NOMO-1 (cell line): ENCODE measurements around the gene CHAD.

Experiments used
- DNase-seq, 2 experiments: peaks; one replicate each; lab custom pipeline; 2025; ENCODE audit not compliant: unreplicated experiment in 2 of 2; lab: John Stamatoyannopoulos, UW

CHAD gene, protein sequence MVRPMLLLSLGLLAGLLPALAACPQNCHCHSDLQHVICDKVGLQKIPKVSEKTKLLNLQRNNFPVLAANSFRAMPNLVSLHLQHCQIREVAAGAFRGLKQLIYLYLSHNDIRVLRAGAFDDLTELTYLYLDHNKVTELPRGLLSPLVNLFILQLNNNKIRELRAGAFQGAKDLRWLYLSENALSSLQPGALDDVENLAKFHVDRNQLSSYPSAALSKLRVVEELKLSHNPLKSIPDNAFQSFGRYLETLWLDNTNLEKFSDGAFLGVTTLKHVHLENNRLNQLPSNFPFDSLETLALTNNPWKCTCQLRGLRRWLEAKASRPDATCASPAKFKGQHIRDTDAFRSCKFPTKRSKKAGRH

DNA sequence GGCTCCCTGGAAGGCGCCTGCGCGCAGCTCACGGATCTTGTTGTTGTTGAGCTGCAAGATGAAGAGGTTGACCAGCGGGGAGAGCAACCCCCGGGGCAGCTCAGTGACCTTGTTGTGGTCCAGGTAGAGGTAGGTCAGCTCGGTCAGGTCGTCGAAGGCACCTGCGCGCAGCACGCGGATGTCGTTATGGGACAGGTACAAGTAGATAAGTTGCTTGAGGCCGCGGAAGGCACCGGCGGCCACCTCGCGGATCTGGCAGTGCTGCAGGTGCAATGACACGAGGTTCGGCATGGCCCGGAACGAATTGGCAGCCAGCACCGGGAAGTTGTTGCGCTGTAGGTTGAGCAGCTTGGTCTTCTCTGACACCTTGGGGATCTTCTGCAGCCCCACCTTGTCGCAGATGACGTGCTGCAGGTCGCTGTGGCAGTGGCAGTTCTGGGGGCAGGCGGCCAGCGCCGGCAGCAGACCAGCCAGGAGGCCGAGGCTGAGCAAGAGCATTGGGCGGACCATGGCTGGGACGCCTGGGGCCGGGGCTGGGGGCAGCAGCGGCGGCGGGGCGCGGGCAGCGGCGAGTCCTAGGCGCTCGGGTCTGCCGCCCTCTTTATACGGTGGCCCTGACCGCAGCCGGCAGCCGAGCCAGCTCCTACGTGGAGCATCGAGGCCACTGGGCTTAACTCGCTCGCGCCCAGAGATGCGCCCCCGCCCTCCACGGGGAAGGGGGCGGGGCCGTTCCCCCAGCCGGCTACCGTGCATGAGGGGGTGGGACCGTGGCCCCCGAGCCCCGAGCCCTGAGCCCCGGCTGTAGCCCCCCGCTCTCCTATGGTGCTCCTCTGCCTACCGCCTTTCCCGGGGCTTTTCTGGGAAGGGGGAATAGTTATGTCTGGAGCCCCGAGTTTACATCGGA lies at the start of gene CHAD:
TSS of gene CHAD (minus strand) at position 577 of the 904 bp plus-strand sequence. CDS start at position 510, 67 bp downstream.
- no peak for DNase-seq

DNA sequence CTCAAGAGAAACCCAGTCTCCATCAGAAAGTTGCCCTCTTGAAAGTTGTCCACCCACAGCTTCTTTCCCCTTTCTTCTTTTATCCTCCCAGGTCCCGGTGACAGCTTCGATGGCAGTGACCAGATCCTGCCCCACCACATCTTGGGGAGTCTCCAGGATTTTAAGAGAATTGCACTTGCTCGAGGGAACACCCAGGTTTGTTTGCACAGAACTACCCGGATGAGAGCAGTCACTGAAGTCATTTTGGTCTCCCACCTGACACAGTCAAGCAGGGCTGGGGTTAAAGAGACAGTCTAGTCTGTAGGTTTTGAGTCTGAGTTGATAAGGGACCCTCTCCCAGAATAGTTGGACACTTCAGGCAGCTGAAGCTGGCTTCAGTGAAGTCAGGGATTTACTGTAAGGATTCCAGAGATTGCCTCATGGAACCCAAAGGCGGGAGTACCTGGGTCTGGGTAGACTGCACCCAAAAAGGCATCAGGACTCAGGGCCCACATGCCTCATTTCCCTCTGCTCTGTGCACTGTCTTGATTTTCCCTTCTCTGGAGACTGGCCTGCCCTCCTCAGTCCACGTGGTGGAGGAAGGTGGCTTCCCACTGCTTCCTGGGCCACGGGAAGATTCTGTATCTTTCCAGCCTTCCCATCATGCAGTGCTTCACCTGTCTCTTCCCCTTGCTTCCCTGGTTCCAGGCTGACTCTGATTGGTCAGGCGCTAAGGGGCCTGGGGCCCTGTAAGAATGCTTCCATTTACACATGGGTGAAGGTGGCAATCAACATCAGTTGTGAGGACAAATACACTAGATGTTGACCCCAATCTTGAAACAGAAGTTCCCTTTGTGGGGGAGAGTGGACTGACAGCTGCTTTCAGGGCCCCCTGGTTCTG lies 49.1 kb upstream of the CHAD start:
- no peak for DNase-seq

DNA sequence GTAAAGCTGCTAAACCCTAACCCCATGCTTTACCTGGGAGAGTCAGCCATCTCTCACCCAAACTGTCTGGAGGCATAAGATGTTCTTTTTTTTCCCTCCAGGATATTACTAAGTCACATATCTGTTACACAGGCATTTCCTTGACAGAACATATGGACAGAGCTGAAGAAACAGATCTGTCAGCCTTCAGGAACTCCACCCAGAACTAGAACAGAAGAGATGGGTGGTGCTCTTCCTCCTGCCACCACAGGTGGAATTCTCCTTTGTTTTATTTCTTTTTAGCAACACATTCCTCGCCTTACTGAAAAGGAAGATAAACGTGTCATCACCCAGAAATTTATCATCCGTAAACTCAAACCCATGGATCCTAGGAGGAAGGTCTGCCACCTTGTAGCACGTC lies 48.3 kb upstream of the CHAD start:
- DNase-seq: no peak

DNA sequence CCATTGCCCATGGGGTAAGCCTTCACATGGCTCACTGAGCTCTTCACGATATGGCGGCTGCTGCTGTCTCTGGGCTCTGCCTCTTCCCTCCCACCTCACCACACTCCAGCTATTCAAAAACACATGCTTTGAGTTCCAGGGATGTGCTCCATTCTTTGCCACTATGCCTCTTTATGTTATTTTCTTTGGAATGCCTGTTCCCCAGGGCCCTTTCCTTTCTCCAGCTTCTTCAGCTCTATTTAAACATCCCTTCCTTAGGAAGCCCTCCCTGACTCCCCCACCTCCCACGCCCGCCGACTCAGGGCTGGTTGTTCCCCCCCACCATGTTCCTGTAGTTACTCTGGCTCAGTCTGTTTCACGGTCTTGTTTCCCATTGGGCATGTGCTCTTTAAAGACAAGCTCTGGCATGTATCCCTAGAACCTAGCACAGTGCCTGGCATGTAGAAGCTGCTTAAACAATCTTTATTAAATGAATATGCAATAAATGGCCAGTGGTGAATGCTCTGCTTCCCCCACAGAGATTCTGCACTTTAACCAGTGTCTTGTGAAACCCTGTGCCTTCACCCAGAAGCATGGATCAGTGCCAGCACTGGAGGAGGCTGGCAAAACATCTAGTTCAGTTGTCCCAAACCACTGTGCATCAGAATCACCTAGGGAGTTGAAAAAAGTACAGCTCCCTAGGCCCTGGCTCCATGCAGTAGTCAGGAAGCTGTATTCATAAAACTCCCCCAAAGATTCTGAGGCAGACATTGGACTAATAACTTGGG lies 46.4 kb upstream of the CHAD start:
- no peak for DNase-seq

DNA sequence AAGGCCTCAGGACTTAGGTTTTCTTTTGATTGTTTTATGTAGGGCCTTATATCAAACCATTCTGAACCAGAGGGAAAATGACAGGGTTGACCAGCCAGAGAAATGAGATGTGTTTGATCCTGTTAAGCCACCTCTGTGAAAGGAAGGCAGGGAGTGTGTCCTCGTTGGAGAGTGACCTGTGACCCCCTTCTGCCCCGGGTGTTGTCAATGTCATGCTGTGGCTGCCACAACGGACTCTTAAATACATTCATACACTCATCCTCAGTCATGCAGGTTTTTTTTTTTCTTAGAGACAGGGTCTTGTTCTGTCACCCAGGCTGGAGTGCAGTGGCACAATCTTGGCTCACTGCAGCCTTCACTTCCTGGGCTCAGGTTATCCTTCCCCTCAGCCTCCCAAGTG lies 45.7 kb upstream of the CHAD start:
- DNase-seq: no peak

DNA sequence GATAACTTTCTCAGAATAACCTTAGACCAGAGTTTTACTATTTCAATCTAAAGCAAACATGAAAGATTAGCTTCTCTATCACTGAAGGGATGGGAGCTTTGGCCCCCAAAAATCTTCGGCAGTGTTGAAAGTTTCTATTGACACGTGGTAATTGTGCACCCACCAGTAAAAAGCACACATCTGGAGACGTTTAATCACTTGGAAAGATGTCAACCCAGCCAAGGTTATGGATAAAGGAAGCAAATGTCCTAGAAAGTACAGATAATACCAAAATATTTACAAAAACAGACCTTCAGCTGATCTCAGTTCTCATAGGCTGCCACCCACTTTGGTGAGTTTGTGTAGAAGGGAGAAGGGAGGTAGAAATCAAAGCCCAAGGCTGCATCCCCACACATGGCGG lies 44.8 kb upstream of the CHAD start:
- DNase-seq: no peak

DNA sequence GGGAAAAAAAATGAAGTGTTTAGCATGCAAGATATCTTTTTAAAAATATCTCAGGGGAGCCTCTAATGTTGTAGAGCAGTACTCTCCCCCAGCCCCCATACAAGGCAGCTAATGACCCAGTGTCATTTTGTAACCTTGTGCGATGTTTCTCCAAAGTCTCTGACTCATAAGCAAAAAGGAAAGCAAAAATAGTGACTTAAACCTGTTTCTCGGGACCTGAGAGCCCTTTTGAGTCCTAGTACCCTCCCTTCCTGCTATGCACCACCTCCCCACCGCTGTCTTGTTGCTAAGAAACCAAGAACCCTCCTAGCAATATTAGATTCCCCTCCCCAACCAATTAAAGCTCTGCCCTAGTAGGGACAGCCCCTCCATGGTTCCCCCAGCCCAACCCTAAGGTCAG lies 42.4 kb upstream of the CHAD start:
- peak in 1 of 2 experiments; percentile 20 for DNase-seq

DNA sequence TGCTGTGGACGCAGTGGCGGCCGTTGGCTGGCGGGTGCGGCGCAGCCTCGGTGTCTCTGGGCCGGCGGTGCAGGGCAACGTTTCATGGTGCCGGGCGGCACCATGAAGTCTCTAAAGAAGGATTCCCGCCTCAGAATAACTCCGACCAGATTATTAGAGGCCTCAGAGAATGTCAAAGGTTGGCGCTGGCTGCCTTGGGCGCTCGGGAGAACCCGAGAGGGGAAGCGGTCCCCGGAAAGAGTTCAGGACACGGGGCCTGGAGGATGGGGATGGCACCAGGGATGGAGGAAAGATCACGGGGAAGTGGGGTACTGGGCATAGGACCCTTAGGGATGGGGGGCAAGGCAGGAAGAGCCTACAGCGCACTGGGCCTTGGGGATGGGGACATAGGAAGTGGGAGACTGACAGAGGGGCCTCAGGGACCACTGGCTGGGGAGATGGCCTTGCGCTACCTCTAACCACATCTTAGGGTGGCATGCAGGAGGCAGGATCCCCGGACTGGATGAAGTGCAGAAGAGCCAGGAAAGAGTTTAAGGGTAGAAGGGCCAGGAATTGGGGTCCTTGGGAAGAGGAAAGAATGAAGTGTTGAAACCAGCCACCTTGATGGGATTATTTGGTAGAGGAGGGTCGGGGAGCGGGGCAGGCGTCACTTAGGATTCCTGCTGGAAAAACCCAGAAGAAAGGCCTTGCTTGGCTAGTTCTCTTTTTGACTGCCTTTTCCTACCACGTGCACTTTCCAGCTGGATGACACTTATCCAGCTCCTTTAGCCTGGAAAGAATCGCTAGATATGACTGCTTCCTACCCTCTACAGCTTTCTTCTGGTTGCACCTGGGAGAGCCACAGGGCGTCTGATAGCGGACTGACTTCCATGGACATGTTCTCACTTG lies 40.1 kb upstream of the CHAD start:
- DNase-seq: no peak

DNA sequence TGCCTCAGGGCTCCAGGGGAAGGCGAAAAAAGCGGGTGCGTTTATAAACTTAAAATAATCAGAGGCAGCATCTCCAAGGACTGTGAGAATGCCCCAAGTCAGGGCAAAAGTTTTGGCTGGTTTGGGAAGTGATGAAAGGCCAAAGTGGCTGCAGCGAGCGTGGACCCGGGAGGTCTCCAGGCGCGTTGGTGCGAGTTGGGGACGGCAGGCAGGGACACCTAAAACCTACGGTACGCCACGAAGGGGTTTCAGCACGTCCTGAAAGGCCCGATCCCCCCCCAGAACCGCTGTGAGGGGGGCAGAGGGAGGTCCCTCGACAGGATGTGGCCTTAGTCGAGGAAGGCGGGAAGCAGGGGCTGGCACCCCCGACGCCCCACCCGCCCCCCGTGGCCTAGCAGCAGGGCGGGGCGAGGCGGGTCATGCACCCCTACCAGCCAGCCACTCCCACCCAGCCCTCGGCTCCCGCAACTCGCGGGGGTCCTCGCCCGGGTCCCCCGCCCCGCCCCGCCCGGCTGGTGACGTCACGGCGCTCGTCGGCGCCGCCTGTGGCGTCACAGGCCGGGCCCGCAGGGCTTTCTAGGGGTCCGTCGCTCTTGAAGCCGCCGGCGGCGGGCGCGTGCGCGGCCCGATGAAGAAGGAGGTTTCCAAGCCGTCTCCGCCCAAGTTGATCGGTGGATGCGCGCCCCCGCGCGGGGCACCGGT lies 39.3 kb upstream of the CHAD start, which contains the start of gene MYCBPAP:
TSS of gene MYCBPAP (plus strand) at position 569 of the 702 bp plus-strand sequence. CDS start 236 bp downstream, outside the sequence.
- DNase-seq: peak; percentile 69 to 90

DNA sequence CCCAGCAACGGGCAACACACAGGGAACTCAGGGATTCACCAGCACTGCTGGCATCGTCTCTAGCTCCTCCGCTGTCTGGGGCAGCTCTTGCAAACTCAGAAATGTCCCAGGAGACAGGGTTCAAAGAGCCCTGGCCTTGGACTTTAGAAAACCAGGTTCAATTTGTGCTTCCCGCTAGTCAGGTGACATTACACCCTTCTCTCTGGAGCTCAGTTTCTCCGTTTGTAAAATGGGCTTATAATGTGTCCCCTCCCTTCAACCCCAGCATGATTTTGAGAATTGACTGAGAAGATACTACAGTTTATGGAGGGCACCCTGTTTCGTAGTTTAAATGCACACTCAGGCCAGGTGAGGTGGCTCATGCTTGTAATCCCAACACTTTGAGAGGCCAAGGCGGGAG lies 37.6 kb upstream of the CHAD start:
- no peak for DNase-seq

DNA sequence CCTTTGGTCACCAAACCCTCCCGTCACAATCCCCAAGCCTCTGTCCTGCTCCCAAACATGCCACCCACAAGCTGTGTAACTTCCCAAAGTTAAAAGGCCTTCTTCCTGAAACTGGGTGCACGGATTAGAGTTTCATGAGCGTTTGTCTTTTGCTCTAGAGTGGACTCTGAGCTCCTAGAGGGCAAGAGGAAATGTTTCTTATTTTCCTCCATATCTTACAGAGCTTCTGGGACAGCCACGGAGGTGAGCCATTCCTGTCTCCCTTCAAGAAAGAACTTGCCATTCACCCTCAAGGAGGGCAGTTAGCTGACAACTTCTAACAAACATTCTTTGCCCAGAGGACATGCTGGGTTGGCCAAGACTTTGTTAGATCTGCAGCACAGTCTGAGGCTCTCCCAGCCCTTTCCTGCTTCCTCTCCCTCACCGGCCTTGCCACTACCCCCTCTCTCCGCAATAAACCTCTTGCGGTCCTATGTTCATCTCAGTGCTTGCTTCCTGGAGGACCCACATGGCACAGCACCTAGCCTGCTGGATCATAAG lies 37.0 kb upstream of the CHAD start:
- no peak for DNase-seq

DNA sequence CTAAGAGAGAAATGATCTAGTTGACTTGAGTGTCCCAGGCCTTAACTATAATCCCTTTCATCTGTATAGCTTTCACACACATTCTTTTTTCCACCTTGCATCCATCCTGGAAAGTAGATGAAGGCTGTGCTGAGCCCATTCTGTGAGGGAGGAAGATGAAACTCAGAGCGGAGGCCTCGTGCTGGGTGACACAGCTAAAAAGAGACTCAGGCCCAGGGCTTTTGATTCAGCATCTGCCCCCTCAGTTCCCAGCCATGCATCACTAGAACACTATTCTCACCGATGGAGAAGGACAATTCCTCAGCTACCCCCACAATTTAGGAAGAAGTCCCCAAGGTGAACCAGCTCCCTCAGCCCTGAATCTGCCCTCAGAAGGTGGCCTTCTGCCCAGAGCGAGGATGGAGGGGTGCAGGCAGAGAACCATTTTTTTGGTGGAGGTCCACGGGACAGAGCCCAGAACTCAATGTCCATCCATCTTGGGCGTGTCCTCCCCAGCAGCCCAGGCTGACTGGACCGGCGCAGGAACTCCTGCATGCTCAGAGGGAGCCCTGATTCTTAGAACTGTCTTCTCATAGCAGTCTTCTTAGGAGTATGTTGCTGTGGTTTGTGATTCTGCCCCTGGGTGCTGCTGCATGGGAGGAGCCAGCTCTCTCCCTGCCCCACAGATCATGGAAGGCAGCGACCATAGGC lies 33.8 kb upstream of the CHAD start:
- DNase-seq: no peak

DNA sequence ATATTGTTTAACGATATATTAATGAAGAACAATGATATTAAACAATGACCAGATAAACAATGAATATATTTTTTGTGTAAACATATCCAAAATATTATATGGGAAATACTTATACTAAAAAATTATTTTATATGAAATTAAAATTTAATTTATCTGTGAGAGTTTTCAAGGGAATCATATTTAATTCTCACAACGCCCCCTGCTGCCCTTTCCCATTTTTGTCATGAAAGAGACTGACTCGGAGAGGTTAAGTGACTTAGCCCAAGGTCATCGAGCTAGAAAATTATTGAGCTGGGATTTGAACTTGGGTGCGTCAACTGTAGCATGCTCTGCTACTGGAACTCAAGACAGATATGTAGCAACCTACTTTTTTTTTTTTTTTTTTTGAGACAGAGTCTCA lies 32.4 kb upstream of the CHAD start:
- DNase-seq: peak in 1 of 2 experiments; percentile 9

DNA sequence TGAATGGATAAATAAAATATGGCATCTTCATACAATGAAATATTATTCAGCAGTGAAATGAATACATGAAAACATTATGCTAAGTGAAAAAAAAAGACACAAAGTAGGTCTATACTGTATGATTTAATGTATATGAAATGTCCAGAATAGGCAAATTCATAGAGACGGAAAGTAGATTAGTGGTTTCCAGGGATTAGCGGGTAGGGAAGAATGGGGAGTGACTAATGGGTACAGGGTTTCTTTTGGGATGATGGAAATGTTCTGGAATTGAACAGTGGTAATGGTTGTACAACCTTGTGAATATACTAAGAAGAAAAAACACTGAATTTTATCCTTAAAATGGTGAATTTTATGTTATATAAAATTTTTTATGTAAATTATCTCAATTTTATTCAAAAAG lies 31.0 kb upstream of the CHAD start:
- no peak for DNase-seq

DNA sequence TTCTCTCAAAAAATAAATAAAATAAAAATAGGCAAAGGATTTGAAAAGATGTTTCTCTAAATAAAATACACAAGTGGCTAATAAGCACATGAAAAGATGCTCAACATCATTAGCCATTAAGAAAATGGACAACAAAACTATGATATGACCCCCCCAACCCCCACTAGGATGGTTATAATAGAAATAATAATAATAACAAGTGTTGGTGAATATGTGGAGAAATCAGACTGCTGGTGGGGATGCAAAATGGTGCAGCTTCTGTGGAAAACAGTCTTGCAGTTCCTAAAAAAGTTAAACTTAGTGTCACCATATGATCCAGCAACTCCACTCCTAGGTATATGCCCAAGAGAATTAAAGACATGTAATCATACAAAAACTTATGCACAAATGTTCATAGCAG lies 30.6 kb upstream of the CHAD start:
- no peak for DNase-seq

DNA sequence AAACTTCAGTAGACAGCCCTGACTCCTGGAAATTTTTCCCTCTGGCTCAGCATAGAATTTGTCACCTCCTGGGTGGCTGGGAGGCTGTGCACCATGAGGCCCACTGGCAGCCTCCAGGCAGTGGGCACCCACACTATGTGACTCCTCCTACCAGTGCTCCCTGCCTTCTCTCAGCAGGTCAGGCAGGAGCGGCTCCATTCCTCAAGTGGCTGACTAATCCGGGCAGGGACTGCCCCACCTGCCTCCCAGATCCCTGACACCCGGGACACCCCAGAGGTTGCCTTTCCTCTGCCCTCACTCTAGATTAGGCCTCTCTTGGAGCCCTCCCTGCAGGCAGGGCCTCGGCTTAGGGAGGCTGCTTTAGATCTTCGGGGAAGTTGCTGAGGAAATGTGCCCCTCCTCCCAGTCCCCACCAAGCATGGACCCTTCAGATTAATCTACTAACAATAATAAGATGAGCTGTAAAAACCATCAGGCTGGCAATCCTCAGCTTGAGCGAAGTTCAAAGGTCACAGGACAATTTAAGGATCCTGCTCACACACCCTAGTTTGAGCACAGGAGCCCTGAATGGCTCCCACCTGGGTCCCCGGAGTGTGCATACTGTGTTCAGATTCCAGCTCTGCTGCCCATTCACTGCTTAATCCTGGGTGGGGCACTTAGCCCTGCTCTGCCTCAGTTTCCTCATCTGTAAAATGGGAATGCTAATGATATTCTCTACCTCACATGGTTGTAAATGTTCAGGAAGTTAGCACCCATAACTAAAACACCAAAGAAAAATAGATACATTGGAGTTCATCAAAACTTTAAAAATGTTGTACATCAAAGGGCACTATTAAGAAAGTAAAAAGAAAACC lies 29.6 kb upstream of the CHAD start:
- no peak for DNase-seq

DNA sequence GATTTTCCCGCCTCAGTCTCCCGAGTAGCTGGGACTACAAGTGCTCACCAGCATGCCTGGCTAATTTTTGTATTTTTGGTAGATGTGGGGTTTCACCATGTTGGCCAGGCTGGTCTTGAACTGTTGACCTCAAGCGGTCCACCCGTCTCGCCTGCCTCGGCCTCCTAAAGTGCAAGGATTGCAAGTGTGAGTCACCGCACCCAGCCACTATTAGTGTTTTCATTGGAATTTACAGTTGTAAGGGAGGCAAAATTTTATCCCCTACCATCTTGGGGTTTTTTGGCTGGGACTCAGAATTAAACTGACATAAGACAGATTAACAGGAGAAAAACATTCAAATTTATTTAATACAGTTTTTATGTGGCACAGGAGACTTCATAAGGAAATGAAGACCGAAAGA lies 27.2 kb upstream of the CHAD start:
- no peak for DNase-seq
